ENCODE results near the gene OR10A7. TPM values are rescaled to one million over a fixed set of nuclear protein-coding genes. Genes with fewer than 3 reads are reported as not detected.

The OR10A7 gene
- total RNA-seq, 1 donor from 2014 or later, result not detected

GRCh38 chr12:55256831-55257230 is 36.0 kb downstream of the OR10A7 start:
- TF ChIP-seq CTCF (conservative IDR thresholded peaks at IDR 0.05; ENCODE audit: low read depth, low read length), result no peak
- no peak overlapping the region for H3K4me3 ChIP-seq (ENCODE audit: low read depth, low read length)
- no peak for DNase-seq (ENCODE audit: low read depth)

GRCh38 chr12:55258303-55258702 is 37.5 kb downstream of the OR10A7 start:
- DNase-seq (ENCODE audit: low read depth), result no peak
- no peak overlapping the region for H3K4me3 ChIP-seq (ENCODE audit: low read depth, low read length)
- TF ChIP-seq CTCF (conservative IDR thresholded peaks at IDR 0.05; ENCODE audit: low read depth, low read length), result no peak

Other genes with a start within 250 kb of the OR10A7 start
- gene TESPA1, start 236.3 kb upstream of the OR10A7 start, total RNA-seq, result not detected in 2 replicates
- gene NEUROD4, start 201.1 kb upstream of the OR10A7 start, total RNA-seq, result not detected in 2 replicates
- not detected in 2 replicates for gene OR9K2, start 94.6 kb upstream of the OR10A7 start, total RNA-seq
- not detected in 2 replicates for gene OR6C74, start 23.6 kb downstream of the OR10A7 start, total RNA-seq
- not detected in 2 replicates for gene OR6C6, start 75.5 kb downstream of the OR10A7 start, total RNA-seq
- not detected in 2 replicates for gene OR6C1, start 93.3 kb downstream of the OR10A7 start, total RNA-seq
- gene OR6C3, start 109.7 kb downstream of the OR10A7 start, total RNA-seq, result not detected in 2 replicates
- 0.29 TPM in 1 of 2 replicates, not detected in the other for gene OR6C75, start 141.9 kb downstream of the OR10A7 start, total RNA-seq
- gene OR6C65, start 179.5 kb downstream of the OR10A7 start, total RNA-seq, result not detected in 2 replicates
- gene OR6C76, start 205.2 kb downstream of the OR10A7 start, total RNA-seq, result not detected in 2 replicates
- gene OR6C2, start 223.1 kb downstream of the OR10A7 start, total RNA-seq, result not detected in 2 replicates
- gene OR6C70, start 249.1 kb downstream of the OR10A7 start, total RNA-seq, result not detected in 2 replicates

All from epithelial cell of proximal tubule (primary cell).